Measurements from ENCODE around the gene BIN1. TPM values are rescaled to one million over a fixed set of nuclear protein-coding genes. Genes with fewer than 3 reads are reported as not detected.

Gene BIN1
- total RNA-seq, 6 experiments from 2014 or later = 22.6 to 26.1 (median 23.5) TPM

DNA sequence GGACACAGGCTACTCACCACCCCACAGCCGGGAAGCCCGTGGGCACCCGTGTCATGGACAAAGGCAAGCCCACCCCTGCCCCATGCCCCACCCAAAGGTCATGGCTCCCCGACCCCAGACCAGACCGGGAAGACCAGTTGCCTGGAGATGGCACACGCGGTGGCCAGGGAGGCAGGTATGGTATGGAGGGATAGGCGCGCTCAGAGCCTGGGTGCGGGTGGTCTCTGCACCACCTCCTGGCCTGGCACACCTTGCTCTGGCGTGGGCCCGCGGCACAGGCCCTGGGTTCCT, 51.2 kb downstream of the BIN1 start:
- Mint-ChIP-seq H3K27me3 (ENCODE audit: insufficient read depth) (peaks cover 7% of the 10 kb centered on the region), H3K4me3 (no peak overlapping the region), H3K27ac (no peak overlapping the region), H3K36me3 (ENCODE audit: low read depth) (no peaks in the 10 kb centered on the region), H3K9me3 (no peaks in the 10 kb centered on the region), H3K4me1 (ENCODE audit: low read depth) (no peaks in the 10 kb centered on the region)
- DNase-seq = no peak
- TF ChIP-seq, protein P1, sequence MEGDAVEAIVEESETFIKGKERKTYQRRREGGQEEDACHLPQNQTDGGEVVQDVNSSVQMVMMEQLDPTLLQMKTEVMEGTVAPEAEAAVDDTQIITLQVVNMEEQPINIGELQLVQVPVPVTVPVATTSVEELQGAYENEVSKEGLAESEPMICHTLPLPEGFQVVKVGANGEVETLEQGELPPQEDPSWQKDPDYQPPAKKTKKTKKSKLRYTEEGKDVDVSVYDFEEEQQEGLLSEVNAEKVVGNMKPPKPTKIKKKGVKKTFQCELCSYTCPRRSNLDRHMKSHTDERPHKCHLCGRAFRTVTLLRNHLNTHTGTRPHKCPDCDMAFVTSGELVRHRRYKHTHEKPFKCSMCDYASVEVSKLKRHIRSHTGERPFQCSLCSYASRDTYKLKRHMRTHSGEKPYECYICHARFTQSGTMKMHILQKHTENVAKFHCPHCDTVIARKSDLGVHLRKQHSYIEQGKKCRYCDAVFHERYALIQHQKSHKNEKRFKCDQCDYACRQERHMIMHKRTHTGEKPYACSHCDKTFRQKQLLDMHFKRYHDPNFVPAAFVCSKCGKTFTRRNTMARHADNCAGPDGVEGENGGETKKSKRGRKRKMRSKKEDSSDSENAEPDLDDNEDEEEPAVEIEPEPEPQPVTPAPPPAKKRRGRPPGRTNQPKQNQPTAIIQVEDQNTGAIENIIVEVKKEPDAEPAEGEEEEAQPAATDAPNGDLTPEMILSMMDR (IDR thresholded peaks at IDR 0.05) = no peak

DNA sequence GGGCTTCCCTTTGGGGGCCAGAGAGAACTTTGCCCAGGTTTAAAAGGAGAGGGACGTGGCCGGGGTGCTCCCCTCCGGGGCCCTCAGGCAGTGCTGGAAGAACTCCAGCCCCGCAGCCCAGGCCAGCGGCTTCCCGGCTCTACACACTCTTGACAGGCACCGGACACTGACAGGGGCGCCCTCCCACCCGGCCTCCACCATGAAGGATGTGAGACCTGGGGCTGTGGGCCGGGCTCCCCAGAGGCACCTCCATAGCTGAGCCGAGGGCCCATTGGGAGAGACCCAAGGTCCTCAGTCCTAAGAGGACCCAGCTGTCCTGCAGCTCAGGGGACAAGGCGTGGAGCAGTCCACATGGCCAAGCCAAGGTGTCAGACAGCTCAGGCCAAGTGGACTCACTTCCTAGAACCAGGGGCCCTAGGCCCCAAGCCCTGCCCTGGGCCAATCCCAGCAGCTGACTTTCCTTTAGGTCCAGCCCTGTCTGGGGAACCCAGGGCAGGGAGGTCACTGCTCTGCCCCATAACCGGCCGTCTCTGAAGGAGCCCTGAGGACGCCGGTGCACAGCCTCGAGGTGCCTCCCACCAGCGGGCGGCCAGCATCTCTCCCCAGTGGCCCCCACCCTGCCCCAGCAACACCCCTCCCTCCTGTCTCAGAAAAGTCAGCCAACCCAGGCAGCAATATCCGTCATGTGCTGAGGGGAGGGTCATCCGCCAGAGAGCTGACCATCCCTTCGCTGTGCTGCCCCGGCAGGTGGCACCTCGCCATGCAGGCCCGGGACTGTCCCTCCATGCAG, 51.8 kb downstream of the BIN1 start:
- H3K4me1 Mint-ChIP-seq (ENCODE audit: low read depth) = no peaks in the 10 kb centered on the region
- no peak overlapping the region for H3K4me3 Mint-ChIP-seq
- H3K27ac Mint-ChIP-seq = no peak overlapping the region
- H3K9me3 Mint-ChIP-seq = no peaks in the 10 kb centered on the region
- no peaks in the 10 kb centered on the region for H3K36me3 Mint-ChIP-seq (ENCODE audit: low read depth)
- TF ChIP-seq, protein P1 (IDR thresholded peaks at IDR 0.05) = no peak
- DNase-seq = no peak
- peaks cover 7% of the 10 kb centered on the region for H3K27me3 Mint-ChIP-seq (ENCODE audit: insufficient read depth)

DNA sequence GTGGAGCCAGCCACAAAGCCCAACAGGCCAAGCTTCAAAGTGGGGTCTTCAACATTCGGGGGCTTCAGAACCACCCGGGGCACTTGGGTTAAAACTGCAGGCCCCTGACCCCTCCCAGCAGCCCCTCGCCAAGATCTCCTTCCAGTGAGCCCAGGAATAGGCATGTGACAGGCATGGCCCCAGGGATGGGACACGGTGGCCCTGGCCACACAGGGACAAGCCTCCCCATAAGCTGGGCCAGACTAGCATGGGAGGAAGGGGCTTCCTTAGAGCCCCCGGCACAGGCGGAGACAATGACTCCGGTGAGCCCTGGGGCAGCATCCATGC, 52.4 kb downstream of the BIN1 start:
- TF ChIP-seq, protein P1 (IDR thresholded peaks at IDR 0.05) = no peak
- no peak for DNase-seq
- Mint-ChIP-seq H3K9me3 (no peaks in the 10 kb centered on the region), H3K4me1 (ENCODE audit: low read depth) (no peaks in the 10 kb centered on the region), H3K27ac (no peak overlapping the region), H3K36me3 (ENCODE audit: low read depth) (no peaks in the 10 kb centered on the region), H3K27me3 (ENCODE audit: insufficient read depth) (peaks cover 7% of the 10 kb centered on the region), H3K4me3 (no peak overlapping the region)

DNA sequence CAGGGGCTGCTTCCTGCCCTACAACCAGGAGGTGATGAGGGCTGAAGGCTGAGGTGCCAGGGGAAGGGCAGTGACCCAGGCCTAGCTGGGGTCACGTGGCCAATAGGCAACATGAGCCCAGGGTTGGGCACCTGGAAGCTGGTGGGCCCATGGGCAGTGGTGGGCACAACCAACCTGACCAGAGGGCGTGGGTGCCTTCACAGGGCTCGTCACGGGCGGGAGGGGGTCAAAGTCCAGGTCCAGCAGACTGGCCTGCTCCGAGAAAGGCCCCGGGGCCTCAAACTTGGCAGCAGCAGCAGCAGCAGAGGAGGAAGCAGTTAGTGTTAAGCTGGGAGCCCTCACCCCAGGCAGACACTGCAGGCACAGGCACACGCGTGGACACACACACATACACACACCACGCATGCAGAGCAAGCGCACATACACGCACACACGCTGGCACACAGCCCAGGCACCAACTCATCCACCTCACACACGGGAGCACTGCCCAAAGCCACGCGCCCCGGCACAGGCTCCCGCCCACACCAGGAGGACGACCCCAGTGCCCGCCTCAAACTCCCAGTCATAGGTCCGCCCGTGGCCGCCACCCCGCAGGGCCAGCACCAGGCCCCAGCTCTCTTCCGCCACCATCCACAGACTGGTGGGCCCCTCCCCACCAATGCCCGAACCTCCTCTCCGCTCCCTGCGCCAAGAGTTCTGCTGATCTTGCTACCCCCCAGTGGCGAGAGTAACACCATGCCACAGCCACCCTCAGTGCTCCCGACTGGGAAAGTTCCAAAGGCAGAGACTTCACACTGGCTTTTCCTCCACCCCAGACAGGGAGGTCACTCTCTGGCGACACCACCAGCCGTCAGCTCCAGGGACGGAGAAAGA, 53.0 kb downstream of the BIN1 start:
- H3K4me1 Mint-ChIP-seq (ENCODE audit: low read depth) = no peaks in the 10 kb centered on the region
- no peak overlapping the region for H3K4me3 Mint-ChIP-seq
- no peaks in the 10 kb centered on the region for H3K36me3 Mint-ChIP-seq (ENCODE audit: low read depth)
- TF ChIP-seq, protein P1 (IDR thresholded peaks at IDR 0.05) = no peak
- no peaks in the 10 kb centered on the region for H3K9me3 Mint-ChIP-seq
- DNase-seq = no peak
- H3K27me3 Mint-ChIP-seq (ENCODE audit: insufficient read depth) = peaks cover 7% of the 10 kb centered on the region
- H3K27ac Mint-ChIP-seq = no peak overlapping the region

DNA sequence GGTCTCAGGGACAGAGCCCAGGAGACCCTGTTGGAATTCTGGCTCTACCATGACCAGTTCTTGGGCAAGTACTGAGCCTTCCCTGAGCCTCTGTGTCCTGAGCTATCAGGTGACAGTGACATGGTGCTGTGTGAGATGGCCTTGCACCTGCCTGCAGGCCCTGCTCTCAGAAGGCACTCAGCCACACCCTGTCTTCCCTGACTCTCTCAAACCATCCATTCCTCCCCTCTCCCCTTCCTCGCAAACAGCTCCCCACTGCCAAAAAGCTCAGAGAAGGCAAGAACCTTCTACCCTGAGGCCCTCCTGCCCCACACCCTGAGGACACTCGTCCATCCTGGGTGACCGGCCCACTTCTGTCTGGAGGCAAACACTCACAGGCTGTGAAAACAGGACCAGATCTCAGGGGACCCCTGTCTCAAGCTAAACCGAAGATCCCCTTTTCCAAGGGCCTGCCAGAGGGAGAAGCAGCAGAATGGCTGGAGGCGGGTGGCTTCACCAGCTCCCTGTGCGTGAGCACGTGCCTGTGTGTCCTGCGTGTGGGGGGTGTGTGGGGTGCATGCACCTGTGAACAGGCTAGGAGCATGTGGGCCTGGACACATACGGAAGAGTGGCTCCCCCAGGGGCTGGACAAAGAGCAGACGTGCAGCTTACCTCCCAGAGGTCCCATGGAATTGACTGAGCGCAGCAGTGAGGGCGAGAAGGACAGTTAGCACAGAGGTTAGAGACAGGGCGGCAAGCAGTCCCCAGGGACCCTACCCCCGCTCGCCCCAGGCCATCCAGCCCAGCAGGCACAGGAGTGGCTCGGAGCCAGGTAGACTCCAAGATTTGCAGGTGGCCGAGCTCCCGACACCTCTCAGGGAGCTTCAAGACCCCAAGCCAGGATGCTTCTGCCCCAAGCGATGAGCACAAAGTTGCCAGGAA, 53.9 kb downstream of the BIN1 start:
- no peaks in the 10 kb centered on the region for H3K36me3 Mint-ChIP-seq (ENCODE audit: low read depth)
- H3K27me3 Mint-ChIP-seq (ENCODE audit: insufficient read depth) = peaks cover 7% of the 10 kb centered on the region
- no peaks in the 10 kb centered on the region for H3K4me1 Mint-ChIP-seq (ENCODE audit: low read depth)
- no peak for DNase-seq
- H3K9me3 Mint-ChIP-seq = no peaks in the 10 kb centered on the region
- no peak overlapping the region for H3K27ac Mint-ChIP-seq
- no peak overlapping the region for H3K4me3 Mint-ChIP-seq
- TF ChIP-seq, protein P1 (IDR thresholded peaks at IDR 0.05) = no peak

Data from HFFc6 (cell line).